ENCODE data around the gene GRIN1.

GRIN1 gene

DNA sequence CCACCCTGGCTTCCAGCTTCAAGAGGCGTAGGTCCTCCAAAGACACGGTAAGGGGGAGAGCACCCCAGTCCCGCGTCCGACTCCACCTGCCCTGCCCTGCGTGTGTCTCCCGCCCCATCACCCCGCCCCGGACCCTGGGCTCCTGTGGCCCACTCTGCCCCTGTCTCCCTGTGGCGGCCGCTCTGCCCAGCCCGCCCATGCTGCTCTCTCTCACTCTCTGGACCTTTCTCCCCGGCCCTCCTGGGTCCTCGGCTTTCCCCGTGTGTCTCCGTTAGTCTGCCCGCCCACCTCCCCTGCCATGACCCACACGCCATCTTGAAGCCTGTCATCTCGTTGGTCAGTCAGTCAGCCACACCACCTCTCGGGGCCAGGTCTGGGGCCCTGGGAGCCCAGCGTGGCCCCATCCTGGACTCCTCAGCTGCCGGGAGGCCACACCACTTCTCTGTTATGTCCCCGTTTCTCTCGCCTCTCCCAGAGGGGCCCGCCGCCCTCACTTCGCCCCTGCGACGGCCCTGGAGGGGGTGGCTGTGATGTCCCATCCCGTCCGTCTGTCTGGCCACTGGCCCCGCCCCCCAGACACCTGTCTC lies 26.4 kb downstream of the GRIN1 start:
- no peak for DNase-seq

DNA sequence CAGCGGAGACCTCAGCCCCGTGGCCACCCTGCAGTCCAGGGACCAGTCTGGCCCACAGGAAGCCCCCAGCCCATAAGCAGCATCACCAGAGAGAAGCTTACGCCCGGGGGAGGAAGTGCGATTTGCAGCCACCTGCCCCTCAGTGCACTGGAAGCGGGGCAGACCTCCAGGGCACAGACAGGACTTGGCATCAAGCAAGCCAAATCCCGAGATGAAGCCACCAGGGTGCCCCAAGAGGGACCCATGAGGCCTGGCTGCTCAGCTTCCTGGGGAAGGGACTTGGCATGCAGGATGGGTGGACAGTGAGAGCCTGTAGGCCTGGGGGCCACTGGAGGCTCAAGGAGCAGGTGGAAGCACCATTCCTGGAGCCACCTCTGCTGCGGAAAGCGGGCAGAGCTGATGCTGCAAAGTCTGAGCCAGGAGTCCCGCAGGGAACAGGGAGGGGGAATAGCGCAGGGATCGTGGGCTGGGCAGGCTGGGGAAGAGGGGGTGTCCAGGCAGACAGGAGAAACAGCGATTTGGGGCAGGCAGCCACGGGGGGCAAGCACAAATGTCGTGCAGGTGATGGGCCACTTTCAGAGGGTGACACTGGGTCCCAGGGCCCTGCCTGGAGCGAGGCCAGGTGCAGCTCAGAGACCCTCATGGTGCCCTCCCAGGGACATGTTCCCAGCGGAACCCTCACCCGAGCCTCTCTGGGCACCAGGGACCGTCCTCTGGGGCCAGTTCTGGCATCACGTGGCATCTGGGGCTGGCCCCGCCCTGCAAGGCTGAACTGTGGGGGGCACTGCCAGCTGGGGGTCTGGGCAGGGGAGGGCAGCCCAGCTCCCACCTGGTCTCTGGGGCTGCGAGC lies 27.7 kb downstream of the GRIN1 start:
- no peak for DNase-seq

- DNase-seq: no peak
These were observed 28.4 kb downstream of the GRIN1 start for GRCh38 chr9:137167277-137167746.

DNA sequence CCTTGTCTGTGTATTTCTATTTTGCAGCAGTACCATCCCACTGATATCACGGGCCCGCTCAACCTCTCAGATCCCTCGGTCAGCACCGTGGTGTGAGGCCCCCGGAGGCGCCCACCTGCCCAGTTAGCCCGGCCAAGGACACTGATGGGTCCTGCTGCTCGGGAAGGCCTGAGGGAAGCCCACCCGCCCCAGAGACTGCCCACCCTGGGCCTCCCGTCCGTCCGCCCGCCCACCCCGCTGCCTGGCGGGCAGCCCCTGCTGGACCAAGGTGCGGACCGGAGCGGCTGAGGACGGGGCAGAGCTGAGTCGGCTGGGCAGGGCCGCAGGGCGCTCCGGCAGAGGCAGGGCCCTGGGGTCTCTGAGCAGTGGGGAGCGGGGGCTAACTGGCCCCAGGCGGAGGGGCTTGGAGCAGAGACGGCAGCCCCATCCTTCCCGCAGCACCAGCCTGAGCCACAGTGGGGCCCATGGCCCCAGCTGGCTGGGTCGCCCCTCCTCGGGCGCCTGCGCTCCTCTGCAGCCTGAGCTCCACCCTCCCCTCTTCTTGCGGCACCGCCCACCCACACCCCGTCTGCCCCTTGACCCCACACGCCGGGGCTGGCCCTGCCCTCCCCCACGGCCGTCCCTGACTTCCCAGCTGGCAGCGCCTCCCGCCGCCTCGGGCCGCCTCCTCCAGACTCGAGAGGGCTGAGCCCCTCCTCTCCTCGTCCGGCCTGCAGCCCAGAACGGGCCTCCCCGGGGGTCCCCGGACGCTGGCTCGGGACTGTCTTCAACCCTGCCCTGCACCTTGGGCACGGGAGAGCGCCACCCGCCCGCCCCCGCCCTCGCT lies 29.0 kb downstream of the GRIN1 start:
- DNase-seq: no peak

DNA sequence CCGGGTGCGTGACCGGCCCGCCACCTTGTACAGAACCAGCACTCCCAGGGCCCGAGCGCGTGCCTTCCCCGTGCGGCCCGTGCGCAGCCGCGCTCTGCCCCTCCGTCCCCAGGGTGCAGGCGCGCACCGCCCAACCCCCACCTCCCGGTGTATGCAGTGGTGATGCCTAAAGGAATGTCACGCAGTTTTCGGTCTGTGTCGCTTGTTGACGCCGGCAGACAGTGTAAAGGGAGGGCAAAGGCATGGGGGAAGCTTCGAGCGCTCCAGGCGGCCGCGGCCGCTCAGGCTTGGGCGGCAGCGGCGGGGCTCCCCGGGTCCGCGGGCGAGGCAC lies 29.6 kb downstream of the GRIN1 start:
- DNase-seq: peak in 1 of 2 experiments; percentile 30

DNA sequence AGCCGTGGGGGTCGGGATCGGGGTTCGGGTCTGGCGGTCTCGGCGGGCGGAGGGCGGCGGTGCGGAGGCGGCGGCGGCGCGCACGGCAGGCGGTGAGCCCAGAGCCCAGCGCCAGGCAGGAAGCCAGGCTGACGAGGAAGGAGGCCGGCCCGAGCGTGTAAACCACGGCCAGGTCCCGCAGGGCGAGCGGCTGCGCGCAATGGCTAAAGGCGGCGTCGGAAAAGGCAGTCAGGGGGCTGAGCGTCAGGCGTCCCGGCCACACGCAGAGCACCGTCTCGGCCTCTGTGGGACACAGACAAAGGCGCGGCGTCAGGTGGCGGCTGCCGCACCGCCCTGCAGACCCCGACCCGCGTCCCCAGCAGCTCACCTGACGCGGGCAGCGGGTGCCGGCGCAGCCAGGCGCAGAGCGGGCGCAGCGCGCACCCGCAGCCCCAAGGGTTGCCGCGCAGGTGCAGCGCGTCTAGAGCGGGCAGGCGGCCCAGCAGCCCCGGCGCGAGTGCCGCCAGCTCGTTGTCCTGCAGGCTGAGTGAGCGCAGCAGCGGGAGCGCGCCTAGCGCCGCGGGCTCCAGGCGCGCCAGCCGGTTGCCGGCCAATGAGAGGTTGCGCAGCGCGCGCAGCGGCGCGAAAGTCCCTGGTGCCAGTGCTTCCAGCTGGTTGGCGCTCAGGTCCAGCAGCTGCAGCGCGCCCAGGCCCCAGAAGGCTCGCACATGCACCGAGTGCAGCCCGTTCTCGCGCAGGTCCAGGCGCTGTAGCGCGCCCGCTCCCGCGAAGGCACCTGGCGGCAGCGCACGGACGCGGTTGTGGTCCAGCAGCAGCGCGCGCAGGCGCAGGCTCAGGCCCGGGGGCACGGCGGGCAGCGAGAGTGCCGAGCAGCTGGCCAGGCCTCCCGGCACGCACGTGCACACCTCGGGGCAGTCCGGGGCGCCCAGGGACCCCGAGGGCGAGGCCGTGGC lies 30.2 kb downstream of the GRIN1 start:
- peak in 1 of 2 experiments; percentile 39 for DNase-seq

- no peak for DNase-seq
These were observed 31.0 kb downstream of the GRIN1 start, which contains the start of gene LRRC26 for GRCh38 chr9:137169896-137170358. LRRC26 (minus strand) TSS chr9:137170051; CDS start chr9:137169943, 108 bp downstream.

- DNase-seq: no peak
These were observed 31.7 kb downstream of the GRIN1 start for GRCh38 chr9:137170486-137171148.

DNA sequence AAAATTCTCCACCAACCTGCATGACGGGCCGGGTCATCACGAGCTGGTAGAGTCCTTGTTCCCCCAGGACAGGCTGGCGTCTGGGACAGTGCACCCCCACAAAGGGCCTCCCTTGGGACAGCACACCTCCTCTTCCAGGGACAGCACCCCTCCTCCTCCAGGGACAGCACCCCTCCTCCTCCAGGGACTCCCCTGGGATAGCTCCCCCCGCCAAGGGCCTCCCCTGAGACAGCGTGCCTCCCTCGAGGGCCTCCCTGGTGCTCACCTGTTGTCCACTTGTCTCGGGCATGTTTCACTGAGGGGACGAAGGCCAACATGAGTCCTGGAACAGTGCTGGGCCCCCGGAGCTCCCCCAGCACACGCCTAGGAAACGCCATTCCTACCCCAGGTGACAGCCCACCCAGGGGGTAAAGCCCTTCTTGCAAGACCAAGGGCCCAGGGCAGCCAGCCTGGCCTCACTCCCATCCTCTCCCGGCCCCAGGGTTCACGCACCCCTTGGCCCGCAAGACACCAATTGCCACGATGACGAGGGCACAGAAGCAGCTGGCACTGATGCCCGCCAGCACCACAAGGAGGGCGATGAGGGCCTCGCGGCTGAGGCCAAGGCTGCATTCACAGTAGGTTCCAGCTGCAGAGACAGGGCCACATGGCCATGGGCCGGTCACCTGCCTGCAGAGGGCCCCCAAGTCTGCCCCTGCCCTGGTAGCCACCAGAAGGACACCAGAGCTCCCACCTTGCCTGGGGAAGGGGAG lies 32.4 kb downstream of the GRIN1 start:
- DNase-seq: no peak

- no peak for DNase-seq
These were observed 34.2 kb downstream of the GRIN1 start for GRCh38 chr9:137172901-137173795.

GRCh38 chr9:137173796-137174664 lies 35.1 kb downstream of the GRIN1 start:
- no peak for DNase-seq

- DNase-seq: no peak
These were observed 35.9 kb downstream of the GRIN1 start for GRCh38 chr9:137174722-137175293.

- DNase-seq: no peak
These were observed 36.5 kb downstream of the GRIN1 start for GRCh38 chr9:137175345-137175961.

GRCh38 chr9:137176302-137177182 lies 37.6 kb downstream of the GRIN1 start:
- peak in 1 of 2 experiments; percentile 34 for DNase-seq

DNA sequence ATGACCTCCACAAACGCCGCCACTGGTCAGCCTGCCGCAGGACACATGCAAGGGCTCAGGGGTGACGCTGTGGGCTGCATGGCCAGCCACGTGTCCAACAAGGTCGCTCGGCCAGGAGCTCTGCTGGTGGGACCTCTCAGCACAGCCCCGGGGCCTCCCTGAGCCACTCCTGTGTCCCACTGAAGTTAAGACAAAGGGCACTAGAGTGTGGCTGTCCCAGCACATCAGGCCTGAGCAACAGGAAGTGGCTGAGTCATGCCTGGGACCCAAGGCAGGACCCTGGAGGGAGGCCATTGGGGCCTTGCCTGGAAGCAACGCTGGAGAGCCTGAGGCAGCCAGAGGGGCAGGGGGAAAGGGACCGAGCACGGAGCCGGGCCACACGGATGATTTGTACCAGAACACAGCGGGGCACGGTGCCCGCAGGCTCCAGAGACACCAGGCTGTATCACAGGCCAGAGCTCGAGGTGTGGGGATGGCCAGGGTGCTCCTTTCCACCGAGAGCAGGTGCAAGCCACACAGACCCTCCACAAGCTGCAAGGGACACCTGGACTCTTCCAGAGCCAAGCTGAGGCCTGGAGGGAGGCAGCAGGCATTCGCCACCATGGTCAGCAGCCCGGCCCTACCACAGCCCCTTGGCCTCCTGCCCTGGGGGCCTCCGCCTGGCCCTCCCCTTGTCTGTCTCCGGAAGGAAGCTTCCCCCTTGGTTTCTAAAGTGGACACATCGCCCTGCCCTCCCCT lies 39.4 kb downstream of the GRIN1 start:
- no peak for DNase-seq

Measured in activated CD4-positive, alpha-beta T cell treated with anti-CD3 and anti-CD28 coated beads, Interleukin-2, amount 50 U/mL, for 48 hours (primary cell).